UCSD-AML1 (cell line): ENCODE data around the gene CUL4A.
"Not testable (repeated sequence)": the region's sequence is repeated elsewhere in the genome, so short reads cannot be mapped to it uniquely, and the experiment has no call there.

ENCODE experiments used
- DNase-seq: peaks from one replicate; lab custom pipeline; 2025; ENCODE audit not compliant: unreplicated experiment; lab: John Stamatoyannopoulos, UW

The CUL4A gene

GRCh38 chr13:113209336-113209758, at the start of gene CUL4A:
Gene CUL4A (plus strand): TSS chr13:113209613. CDS start chr13:113209628, 15 bp downstream.
- peak; percentile 79 for DNase-seq

GRCh38 chr13:113159701-113160100, 49.7 kb upstream of the CUL4A start:
- DNase-seq, result no peak

GRCh38 chr13:113160983-113161382, 48.4 kb upstream of the CUL4A start:
- DNase-seq, result no peak

- DNase-seq, result no peak
Observed at GRCh38 chr13:113161433-113161832, 48.0 kb upstream of the CUL4A start.

- not testable (repeated sequence) for DNase-seq
Observed at GRCh38 chr13:113161975-113162374, 47.4 kb upstream of the CUL4A start.

- no peak for DNase-seq
Observed at GRCh38 chr13:113162783-113163685, 46.4 kb upstream of the CUL4A start.

- peak; percentile 66 for DNase-seq
Observed at GRCh38 chr13:113164492-113164891, 44.9 kb upstream of the CUL4A start.

- DNase-seq, result no peak
Observed at GRCh38 chr13:113166266-113166665, 43.1 kb upstream of the CUL4A start.

- no peak for DNase-seq
Observed at GRCh38 chr13:113166681-113167080, 42.7 kb upstream of the CUL4A start.

- DNase-seq, result no peak
Observed at GRCh38 chr13:113167155-113167554, 42.3 kb upstream of the CUL4A start.

GRCh38 chr13:113167575-113167974, 41.8 kb upstream of the CUL4A start:
- DNase-seq, result no peak

- no peak for DNase-seq
Observed at GRCh38 chr13:113168211-113168610, 41.2 kb upstream of the CUL4A start.

- DNase-seq, result no peak
Observed at GRCh38 chr13:113169277-113170272, 39.8 kb upstream of the CUL4A start.

GRCh38 chr13:113170511-113170910, 38.9 kb upstream of the CUL4A start:
- DNase-seq, result no peak

- no peak for DNase-seq
Observed at GRCh38 chr13:113171250-113172125, 37.9 kb upstream of the CUL4A start.

- no peak for DNase-seq
Observed at GRCh38 chr13:113172419-113172926, 36.9 kb upstream of the CUL4A start.

GRCh38 chr13:113176280-113176679, 33.1 kb upstream of the CUL4A start:
- no peak for DNase-seq

GRCh38 chr13:113176822-113177221, 32.6 kb upstream of the CUL4A start:
- no peak for DNase-seq

- no peak for DNase-seq
Observed at GRCh38 chr13:113178070-113178895, 31.1 kb upstream of the CUL4A start.

GRCh38 chr13:113178896-113179167, 30.6 kb upstream of the CUL4A start:
- DNase-seq, result no peak
